MM.1S (cell line): ENCODE data around the gene NRTN.

Experiments used
- DNase-seq: peaks from one replicate; pipeline ENCODE4 v3.0.0-alpha.2; 2015
- H2AFZ ChIP-seq: fragments of 300-600 bp; sonication (generic); 2 replicates; pipeline ENCODE4 v1.6.0; 2016; ENCODE audit warnings: antibody characterized with exemption, low read length
- H3F3A ChIP-seq: fragments of 300-600 bp; sonication (generic); 2 replicates; pipeline ENCODE4 v1.6.1; 2016; ENCODE audit warnings: mild to moderate bottlenecking, antibody characterized with exemption, low read length, moderate library complexity, mixed read lengths; ENCODE audit not compliant: insufficient read depth
- H3K27ac ChIP-seq: fragments of 300-600 bp; sonication (generic); 2 replicates; pipeline ENCODE4 v1.5.1; 2016; ENCODE audit warnings: mild to moderate bottlenecking, low read length
- H3K27me3 ChIP-seq: fragments of 300-600 bp; sonication (generic); replicated peaks from 2 replicates; pipeline ENCODE4 v1.6.0; 2016; ENCODE audit warnings: low read length; ENCODE audit not compliant: insufficient read depth
- H3K36me3 ChIP-seq: fragments of 300-600 bp; sonication (generic); replicated peaks from 2 replicates; pipeline ENCODE4 v1.6.1; 2016; ENCODE audit warnings: mild to moderate bottlenecking, low read length, mixed read lengths; ENCODE audit not compliant: insufficient read depth
- H3K4me1 ChIP-seq: fragments of 300-600 bp; sonication (generic); 2 replicates; pipeline ENCODE4 v1.6.1; 2016; ENCODE audit warnings: low read length, mixed read lengths
- H3K4me2 ChIP-seq: fragments of 300-600 bp; sonication (generic); 2 replicates; pipeline ENCODE4 v1.6.0; 2016; ENCODE audit warnings: low read depth, low read length
- H3K4me3 ChIP-seq: fragments of 300-600 bp; sonication (generic); 2 replicates; pipeline ENCODE4 v1.5.1; 2016; ENCODE audit warnings: low read length, mixed read lengths
- H3K79me2 ChIP-seq: fragments of 300-600 bp; sonication (generic); 2 replicates; pipeline ENCODE4 v1.6.1; 2016; ENCODE audit warnings: mixed run types, low read length, mixed read lengths
- H3K9ac ChIP-seq: fragments of 300-600 bp; sonication (generic); 2 replicates; pipeline ENCODE4 v1.6.1; 2016; ENCODE audit warnings: low read length, mixed read lengths
- H3K9me2 ChIP-seq: fragments of 300-600 bp; sonication (generic); replicated peaks from 2 replicates; pipeline ENCODE4 v1.6.1; 2016; ENCODE audit warnings: mild to moderate bottlenecking, low read length, mixed read lengths; ENCODE audit not compliant: insufficient read depth
- H3K9me3 ChIP-seq: fragments of 300-600 bp; sonication (generic); replicated peaks from 2 replicates; pipeline ENCODE4 v1.6.1; 2016; ENCODE audit warnings: mild to moderate bottlenecking, low read length, mixed read lengths; ENCODE audit not compliant: insufficient read depth
- H4K20me1 ChIP-seq: fragments of 300-600 bp; sonication (generic); 2 replicates; pipeline ENCODE4 v1.6.1; 2016; ENCODE audit warnings: mild to moderate bottlenecking, low read length, moderate library complexity, mixed read lengths; ENCODE audit not compliant: insufficient read depth
- EZH2 ChIP-seq: fragments of 300-600 bp; sonication (generic); optimal IDR thresholded peaks from 2 replicates; pipeline ENCODE3; 2017; ENCODE audit warnings: low read depth, mild to moderate bottlenecking, antibody characterized with exemption, low read length, mixed read lengths
- EZH2phosphoT487 ChIP-seq: fragments of 300-600 bp; sonication (generic); IDR thresholded peaks from 2 replicates; pipeline ENCODE4 v1.6.1; 2018; ENCODE audit warnings: antibody characterized with exemption, low read length
- TF ChIP-seq, protein P1 (sequence below): fragments of 300-600 bp; sonication (generic); IDR thresholded peaks from 2 replicates; pipeline ENCODE4 v1.5.1; 2016; ENCODE audit warnings: antibody characterized with exemption, low read length, mixed read lengths

Gene NRTN

DNA sequence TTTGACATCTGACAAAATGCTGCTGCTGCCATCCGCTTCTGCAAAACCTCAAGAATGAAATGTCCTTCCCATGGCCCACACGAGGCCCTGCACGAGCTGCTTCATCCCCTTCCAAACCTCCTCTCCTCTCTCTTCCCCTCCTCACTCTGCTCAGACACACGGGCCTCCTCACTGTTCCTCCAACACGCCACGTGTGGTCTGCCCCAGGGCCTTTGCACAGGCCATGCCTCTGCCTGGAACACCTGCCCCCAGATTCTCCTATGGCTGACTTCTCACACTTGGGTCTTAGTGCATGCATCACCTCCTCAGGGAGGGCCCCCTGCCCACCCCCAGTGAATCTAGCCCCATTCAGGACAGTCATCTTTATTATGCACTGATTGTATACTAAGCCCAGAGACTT is 15.9 kb downstream of the NRTN start:
- H4K20me1 ChIP-seq = no peaks in the 10 kb centered on the region
- no peaks in the 10 kb centered on the region for H3K36me3 ChIP-seq
- no peak overlapping the region for H3K9ac ChIP-seq
- no peak overlapping the region for H3K4me2 ChIP-seq
- TF ChIP-seq, protein P1, sequence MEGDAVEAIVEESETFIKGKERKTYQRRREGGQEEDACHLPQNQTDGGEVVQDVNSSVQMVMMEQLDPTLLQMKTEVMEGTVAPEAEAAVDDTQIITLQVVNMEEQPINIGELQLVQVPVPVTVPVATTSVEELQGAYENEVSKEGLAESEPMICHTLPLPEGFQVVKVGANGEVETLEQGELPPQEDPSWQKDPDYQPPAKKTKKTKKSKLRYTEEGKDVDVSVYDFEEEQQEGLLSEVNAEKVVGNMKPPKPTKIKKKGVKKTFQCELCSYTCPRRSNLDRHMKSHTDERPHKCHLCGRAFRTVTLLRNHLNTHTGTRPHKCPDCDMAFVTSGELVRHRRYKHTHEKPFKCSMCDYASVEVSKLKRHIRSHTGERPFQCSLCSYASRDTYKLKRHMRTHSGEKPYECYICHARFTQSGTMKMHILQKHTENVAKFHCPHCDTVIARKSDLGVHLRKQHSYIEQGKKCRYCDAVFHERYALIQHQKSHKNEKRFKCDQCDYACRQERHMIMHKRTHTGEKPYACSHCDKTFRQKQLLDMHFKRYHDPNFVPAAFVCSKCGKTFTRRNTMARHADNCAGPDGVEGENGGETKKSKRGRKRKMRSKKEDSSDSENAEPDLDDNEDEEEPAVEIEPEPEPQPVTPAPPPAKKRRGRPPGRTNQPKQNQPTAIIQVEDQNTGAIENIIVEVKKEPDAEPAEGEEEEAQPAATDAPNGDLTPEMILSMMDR = no peak
- TF ChIP-seq EZH2 (no peak), EZH2phosphoT487 (no peak)
- no peaks in the 10 kb centered on the region for H3K79me2 ChIP-seq
- no peaks in the 10 kb centered on the region for H3F3A ChIP-seq
- DNase-seq = no peak
- H3K27me3 ChIP-seq = peaks cover 38% of the 10 kb centered on the region
- H3K27ac ChIP-seq = no peak overlapping the region
- H3K4me3 ChIP-seq = no peak overlapping the region
- H3K9me3 ChIP-seq = no peaks in the 10 kb centered on the region
- no peaks in the 10 kb centered on the region for H3K4me1 ChIP-seq
- no peaks in the 10 kb centered on the region for H3K9me2 ChIP-seq
- H2AFZ ChIP-seq = no peak overlapping the region

DNA sequence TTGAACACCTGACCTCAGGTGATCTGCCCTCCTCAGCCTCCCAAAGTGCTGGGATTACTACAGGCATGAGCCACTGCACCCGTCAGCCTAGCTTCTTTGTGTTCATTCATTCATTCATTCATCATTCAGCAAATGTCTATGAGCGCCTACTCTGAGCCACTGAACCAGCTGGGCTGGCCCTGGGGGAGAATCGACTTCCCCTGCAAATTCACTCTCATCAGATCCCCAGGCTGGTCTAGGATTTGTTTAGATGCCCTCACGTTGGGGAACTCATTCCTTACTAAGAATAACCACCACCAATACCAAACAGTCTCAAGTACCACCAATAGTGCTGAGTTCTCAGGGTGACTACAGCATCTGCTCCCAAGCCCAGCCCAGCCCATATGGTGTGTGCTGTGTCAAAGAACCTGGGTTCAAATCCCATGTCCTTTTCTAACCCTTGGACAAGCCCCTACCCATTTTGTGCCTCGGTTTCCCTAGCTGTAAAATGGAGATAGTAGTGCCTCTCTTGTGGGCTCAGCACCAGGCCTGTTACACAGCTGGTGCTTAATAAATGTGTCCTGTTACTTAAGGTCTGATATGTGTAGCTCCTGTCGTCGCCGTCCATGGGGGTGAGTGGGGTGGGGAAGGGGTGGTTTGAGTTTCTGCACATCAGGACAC is 16.8 kb downstream of the NRTN start:
- H3K9me2 ChIP-seq = no peaks in the 10 kb centered on the region
- H3K27me3 ChIP-seq = peaks cover 34% of the 10 kb centered on the region
- H3K9me3 ChIP-seq = no peaks in the 10 kb centered on the region
- DNase-seq = no peak
- peaks cover 5% of the 10 kb centered on the region for H3F3A ChIP-seq
- H3K4me1 ChIP-seq = peaks cover 7% of the 10 kb centered on the region
- no peak overlapping the region for H2AFZ ChIP-seq
- no peaks in the 10 kb centered on the region for H3K36me3 ChIP-seq
- H3K4me3 ChIP-seq = no peak overlapping the region
- no peak overlapping the region for H3K9ac ChIP-seq
- no peak overlapping the region for H3K27ac ChIP-seq
- TF ChIP-seq EZH2phosphoT487 = no peak
- TF ChIP-seq, protein P1 = no peak
- TF ChIP-seq EZH2 = no peak
- H4K20me1 ChIP-seq = no peaks in the 10 kb centered on the region
- H3K4me2 ChIP-seq = no peak overlapping the region
- no peaks in the 10 kb centered on the region for H3K79me2 ChIP-seq

DNA sequence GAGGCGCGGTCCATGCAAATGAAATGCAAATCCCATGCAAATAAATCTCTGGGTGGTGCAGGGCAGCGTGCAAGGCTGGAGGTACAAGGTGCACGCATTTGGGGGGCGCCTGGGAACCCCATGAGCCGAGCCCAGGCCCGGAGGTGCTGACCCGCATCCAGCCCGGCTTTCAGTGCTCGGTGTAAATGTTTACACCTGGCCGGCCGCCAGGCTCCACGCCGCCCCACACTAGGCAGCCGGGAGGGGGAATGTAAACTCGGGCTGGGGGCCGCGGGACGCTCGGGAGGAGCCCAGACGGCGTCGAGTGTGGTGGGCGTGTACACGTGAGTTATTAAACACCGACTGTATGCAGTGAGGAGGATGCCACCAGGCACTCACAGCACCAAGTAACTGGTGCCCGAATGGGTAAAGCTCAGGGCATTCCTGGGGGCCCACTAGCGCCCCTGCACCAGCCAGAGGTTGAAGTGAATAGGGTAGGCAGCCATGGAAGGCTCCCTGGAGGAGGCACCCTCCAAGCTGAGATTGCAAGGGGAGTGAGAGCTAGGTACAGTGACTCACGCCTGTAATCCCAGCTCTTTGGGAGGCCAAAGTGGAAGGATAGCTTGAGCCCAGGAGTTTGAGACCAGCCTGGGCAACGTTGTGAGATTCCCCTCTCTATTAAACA is 17.4 kb downstream of the NRTN start:
- TF ChIP-seq EZH2 (no peak), EZH2phosphoT487 (no peak)
- TF ChIP-seq, protein P1 = no peak
- Histone ChIP-seq H2AFZ (no peak overlapping the region), H3K4me3 (no peak overlapping the region), H3K27ac (no peak overlapping the region), H3K36me3 (no peaks in the 10 kb centered on the region), H4K20me1 (no peaks in the 10 kb centered on the region), H3K4me1 (peaks cover 14% of the 10 kb centered on the region), H3K9me3 (no peaks in the 10 kb centered on the region), H3K27me3 (peaks cover 38% of the 10 kb centered on the region), H3K4me2 (no peak overlapping the region), H3F3A (peaks cover 12% of the 10 kb centered on the region), H3K9me2 (no peaks in the 10 kb centered on the region), H3K79me2 (no peaks in the 10 kb centered on the region), H3K9ac (no peak overlapping the region)
- DNase-seq = no peak
